PC-9 (cell line): Measurements from ENCODE around the gene TANGO2.

Experiments
- EZH2 ChIP-seq: fragments of 200-600 bp; sonication (generic); IDR thresholded peaks from 2 replicates; pipeline ENCODE4 v1.8.0; 2017; ENCODE audit warnings: antibody characterized with exemption, low read depth
- TF ChIP-seq, protein P1 (sequence below): fragments of 200-600 bp; sonication (generic); conservative IDR thresholded peaks from 2 replicates; pipeline ENCODE4 v1.6.1; 2017; ENCODE audit warnings: mixed run types, antibody characterized with exemption, mild to moderate bottlenecking, moderate library complexity

DNA sequence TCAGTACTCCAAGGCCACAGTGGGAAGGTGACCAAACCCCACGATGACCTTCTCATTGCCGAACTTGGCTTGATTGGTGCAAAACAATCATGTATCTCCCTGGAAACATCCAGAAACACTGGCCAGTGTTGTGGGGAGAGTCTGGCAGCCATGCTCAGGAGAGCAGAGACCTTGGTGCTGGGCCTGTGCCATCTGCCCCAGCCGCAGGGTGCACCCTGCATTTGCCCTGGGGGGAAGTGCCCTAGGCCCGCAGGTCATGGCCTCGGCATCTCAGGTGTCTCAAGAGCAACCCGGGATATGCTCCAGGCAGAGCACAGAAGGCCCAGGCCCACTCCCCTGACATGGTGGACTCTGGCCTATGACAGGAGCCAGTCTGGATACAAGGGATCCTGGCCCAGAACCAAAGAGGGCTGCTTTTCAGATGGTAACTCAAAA, 28.0 kb upstream of the TANGO2 start:
- TF ChIP-seq, protein P1, sequence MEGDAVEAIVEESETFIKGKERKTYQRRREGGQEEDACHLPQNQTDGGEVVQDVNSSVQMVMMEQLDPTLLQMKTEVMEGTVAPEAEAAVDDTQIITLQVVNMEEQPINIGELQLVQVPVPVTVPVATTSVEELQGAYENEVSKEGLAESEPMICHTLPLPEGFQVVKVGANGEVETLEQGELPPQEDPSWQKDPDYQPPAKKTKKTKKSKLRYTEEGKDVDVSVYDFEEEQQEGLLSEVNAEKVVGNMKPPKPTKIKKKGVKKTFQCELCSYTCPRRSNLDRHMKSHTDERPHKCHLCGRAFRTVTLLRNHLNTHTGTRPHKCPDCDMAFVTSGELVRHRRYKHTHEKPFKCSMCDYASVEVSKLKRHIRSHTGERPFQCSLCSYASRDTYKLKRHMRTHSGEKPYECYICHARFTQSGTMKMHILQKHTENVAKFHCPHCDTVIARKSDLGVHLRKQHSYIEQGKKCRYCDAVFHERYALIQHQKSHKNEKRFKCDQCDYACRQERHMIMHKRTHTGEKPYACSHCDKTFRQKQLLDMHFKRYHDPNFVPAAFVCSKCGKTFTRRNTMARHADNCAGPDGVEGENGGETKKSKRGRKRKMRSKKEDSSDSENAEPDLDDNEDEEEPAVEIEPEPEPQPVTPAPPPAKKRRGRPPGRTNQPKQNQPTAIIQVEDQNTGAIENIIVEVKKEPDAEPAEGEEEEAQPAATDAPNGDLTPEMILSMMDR: no peak
- no peak for TF ChIP-seq EZH2
